GM12878 (cell line): ENCODE data around the gene ZFAND2A. TPM values are rescaled to one million over a fixed set of nuclear protein-coding genes. Genes with fewer than 3 reads are reported as not detected.

Experiments
- ATAC-seq: fragments of 200-7000 bp; cut with Tn5 transposase; 3 replicates; pipeline ENCODE4 v1.9.1; 2020; ENCODE audit warnings: mild to moderate bottlenecking, moderate library complexity
- BruUV-seq: library from RNA; stranded (reverse); fragments of 400-500 nt; replicated peaks from 2 replicates; lab custom pipeline; 2021; lab: Mats Ljungman, UMichigan
- CTCF ChIA-PET: fragments of 300-600 bp; sonication (Branson Sonifier 250); formaldehyde crosslinking; extraction: SDS; loops from one replicate; lab custom pipeline; 2021; ENCODE audit warnings: inconsistent platforms; lab: Yijun Ruan, JAX
- POLR2A ChIA-PET: fragments of 350-600 bp; formaldehyde crosslinking; extraction: SDS; loops from one replicate; lab custom pipeline; 2021; ENCODE audit warnings: inconsistent platforms; lab: Charles Lee
- RAD21 ChIA-PET: fragments of 300-600 bp; sonication (Branson Sonifier 250); formaldehyde crosslinking; loops from one replicate; lab custom pipeline; 2023; ENCODE audit warnings: antibody characterized with exemption; ENCODE audit not compliant: unreplicated experiment; lab: Charles Lee
- SMC1A ChIA-PET: fragments of 300-600 bp; sonication (Branson Sonifier 250); formaldehyde crosslinking; loops from one replicate; lab custom pipeline; 2023; ENCODE audit not compliant: unreplicated experiment, uncharacterized antibody; lab: Charles Lee
- DNase-seq: peaks from one replicate; pipeline ENCODE4 v3.0.0-alpha.2; 2011; ENCODE audit warnings: low read depth, low spot score
- FAIRE-seq: peaks from 3 replicates; lab custom pipeline; 2011; peaks lifted over from hg19 to GRCh38; lab: Jason Lieb, UNC
- H2AFZ ChIP-seq: 2 replicates; pipeline ENCODE4 v1.6.0; 2011; ENCODE audit warnings: low read depth, low read length, control low read depth; ENCODE audit not compliant: control insufficient read depth
- H3K27ac ChIP-seq: 2 replicates; pipeline ENCODE4 v1.5.1; 2011; ENCODE audit warnings: control low read depth; ENCODE audit not compliant: control insufficient read depth, insufficient read depth
- H3K27me3 ChIP-seq, 2 experiments: replicated peaks in 1 of 2; 2 replicates each; pipeline versions ENCODE4 v1.6.0 to v1.6.1; 2011; ENCODE audit warnings: low read length in 1 of 2; ENCODE audit not compliant: control insufficient read depth in 2 of 2, insufficient read depth in 2 of 2
- H3K36me3 ChIP-seq, 2 experiments: 2 replicates each; pipeline ENCODE4 v1.5.1; 2011; ENCODE audit warnings: low read length in 1 of 2; ENCODE audit not compliant: control insufficient read depth in 2 of 2, insufficient read depth in 2 of 2
- H3K4me1 ChIP-seq: 2 replicates; pipeline ENCODE4 v1.6.1; 2011; ENCODE audit warnings: mild to moderate bottlenecking, low read length, moderate library complexity, mixed read lengths; ENCODE audit not compliant: control insufficient read depth, insufficient read depth
- H3K4me2 ChIP-seq: 2 replicates; pipeline ENCODE4 v1.6.0; 2011; ENCODE audit warnings: control low read depth; ENCODE audit not compliant: control insufficient read depth, insufficient read depth
- H3K4me3 ChIP-seq: fragments of 200-600 bp; sonication (generic); 2 replicates; pipeline ENCODE4 v1.5.1; 2016
- H3K79me2 ChIP-seq: 2 replicates; pipeline ENCODE4 v1.6.0; 2011; ENCODE audit warnings: low read length; ENCODE audit not compliant: control insufficient read depth, insufficient read depth
- H3K9ac ChIP-seq: 2 replicates; pipeline ENCODE4 v1.8.0; 2011; ENCODE audit warnings: low read length, control low read depth, mixed read lengths; ENCODE audit not compliant: control insufficient read depth, insufficient read depth
- H3K9me3 ChIP-seq: replicated peaks from 3 replicates; pipeline ENCODE4 v1.5.1; 2011; ENCODE audit warnings: mild to moderate bottlenecking, low read length; ENCODE audit not compliant: control insufficient read depth, insufficient read depth
- H4K20me1 ChIP-seq: 2 replicates; pipeline ENCODE4 v1.6.0; 2011; ENCODE audit not compliant: control insufficient read depth, insufficient read depth
- EP300 ChIP-seq, 2 experiments: fragments of 150-350 bp in 1 of 2; IDR thresholded peaks; 2 replicates each; pipeline ENCODE4 v1.6.1; 2011 to 2012; ENCODE audit warnings: low read depth in 2 of 2, low read length in 2 of 2, borderline replicate concordance in 1 of 2, improper control_type of control experiment in 1 of 2, inconsistent platforms in 1 of 2; ENCODE audit not compliant: control insufficient read depth in 1 of 2
- FOS ChIP-seq: IDR thresholded peaks from 3 replicates; pipeline ENCODE4 v1.6.1; 2011; ENCODE audit warnings: borderline replicate concordance; ENCODE audit not compliant: insufficient read length; ENCODE audit errors: extremely low read depth
- IKZF1 ChIP-seq: fragments of 450-650 bp; conservative IDR thresholded peaks from 2 replicates; pipeline ENCODE4 v1.6.1; 2017; ENCODE audit warnings: antibody characterized with exemption, mild to moderate bottlenecking
- KAT2A ChIP-seq: conservative IDR thresholded peaks from 2 replicates; pipeline ENCODE4 v1.6.1; 2011; ENCODE audit warnings: low read depth, low read length; ENCODE audit not compliant: control insufficient read depth
- RBBP5 ChIP-seq: fragments of 200-600 bp; sonication (generic); conservative IDR thresholded peaks from 2 replicates; pipeline ENCODE4 v1.6.1; 2016
- RFX5 ChIP-seq: IDR thresholded peaks from 2 replicates; pipeline ENCODE4 v1.6.1; 2011; ENCODE audit warnings: low read depth, low read length, improper control_type of control experiment
- SMC3 ChIP-seq: IDR thresholded peaks from 2 replicates; pipeline ENCODE4 v1.6.1; 2011; ENCODE audit warnings: low read length, improper control_type of control experiment, borderline replicate concordance
- TCF3 ChIP-seq: IDR thresholded peaks from 2 replicates; pipeline ENCODE4 v1.6.1; 2012; ENCODE audit warnings: low read depth, mild to moderate bottlenecking, low read length, borderline replicate concordance; ENCODE audit not compliant: insufficient read depth
- TCF7 ChIP-seq: IDR thresholded peaks from 2 replicates; pipeline ENCODE4 v1.6.1; 2014; ENCODE audit warnings: antibody characterized with exemption, borderline replicate concordance
- ZSCAN29 ChIP-seq: fragments of 450-650 bp; IDR thresholded peaks from 2 replicates; pipeline ENCODE4 v1.6.1; 2017; ENCODE audit warnings: mild to moderate bottlenecking, moderate library complexity
- WGBS: methylation state at CpG from one replicate; pipeline ENCODE4 v1.1.6; 2016; ENCODE audit warnings: low lambda C conversion rate; ENCODE audit not compliant: insufficient replicate concordance, insufficient coverage; ENCODE audit errors: missing lambda C conversion rate; 5-methylcytosine and 5-hydroxymethylcytosine counted together
- in situ Hi-C: fragments of 300-500 bp; cut with MboI; formaldehyde crosslinking; loops from 9 replicates; pipeline ENCODE4 v1.14.3; 2018; ENCODE audit warnings: mixed read lengths
- intact Hi-C: fragments of 100-400 bp; cut with micrococcal nuclease; formaldehyde crosslinking; loops from one replicate; pipeline ENCODE4 v1.14.2; 2022; ENCODE audit not compliant: unreplicated experiment
- polyA plus RNA-seq, 11 experiments: library from polyadenylated mRNA; depleted of rRNA in 4 of 11; unstranded in 6 of 11; stranded (reverse) in 5 of 11; fragments of >200 nt; fragmentation: Nextera tagmentation in 4 of 11; fragmentation: Illumina TruSeq in 1 of 11; extraction: Ambion mirVana in 4 of 11; extraction: Trizol in 1 of 11; gene quantifications; 1 replicate in 1 of 11; 2 replicates in 10 of 11; pipeline versions ENCODE4 v1.2.1 to v1.2.3, GENCODE V29; 2011 to 2016; ENCODE audit warnings: inconsistent platforms in 2 of 11, missing spikeins in 2 of 11, low read depth in 1 of 11
- total RNA-seq, 4 experiments: library from RNA; depleted of rRNA in 3 of 4; stranded (reverse); fragments of >200 nt in 3 of 4; fragmentation: Illumina TruSeq in 1 of 4; extraction: Trizol in 1 of 4; gene quantifications; 2 replicates each; pipeline versions ENCODE4 v1.2.1 to v1.2.3, GENCODE V29; 2013 to 2021

Gene ZFAND2A
- total and polyA plus RNA-seq, 10 of the 15 experiments (the other 5 are each of a cell fraction or from before 2014, with no cell fraction given): 14.8 to 39.9 (median 20.8) TPM

- DNase-seq (no peak), FAIRE-seq (no peak), ATAC-seq (no peak)
- RAD21 ChIA-PET: no interaction called here
- Histone ChIP-seq H3K27me3 (no peaks in the 10 kb centered on the region), H2AFZ (no peak overlapping the region), H3K9ac (no peak overlapping the region), H3K4me3 (no peak overlapping the region), H4K20me1 (no peaks in the 10 kb centered on the region), H3K36me3 (peaks cover 4 to 9% of the 10 kb centered on the region in 2 experiments), H3K4me2 (no peak overlapping the region), H3K4me1 (no peaks in the 10 kb centered on the region), H3K27ac (no peak overlapping the region), H3K79me2 (no peaks in the 10 kb centered on the region), H3K9me3 (no peaks in the 10 kb centered on the region; the same call in 2 of the 3 replicates)
- in situ Hi-C loops (no loop called here), intact Hi-C loops (no loop called here)
- POLR2A ChIA-PET: no interaction called here
- no peak for TF ChIP-seq TCF3
- TF ChIP-seq IKZF1: no peak
- TF ChIP-seq RBBP5: no peak
- TF ChIP-seq SMC3: no peak
- no peak for TF ChIP-seq EP300 (IDR thresholded peaks at IDR 0.05; ENCODE audit: borderline replicate concordance in 1 of 2, control insufficient read depth in 1 of 2, low read depth in 2 of 2, low read length in 2 of 2)
- TF ChIP-seq FOS: no peak
- TF ChIP-seq KAT2A: no peak
- TF ChIP-seq ZSCAN29: no peak
- TF ChIP-seq RFX5: no peak
- TF ChIP-seq TCF7: no peak
- CTCF ChIA-PET: no interaction called here
- BruUV-seq: no TSS peak
- SMC1A ChIA-PET: no interaction called here
- over 99% methylated on average over 11 of the region's 13 CpGs for WGBS
Observed at GRCh38 chr7:1129431-1129830, 30.6 kb downstream of the ZFAND2A start.
